Measurements from ENCODE around the gene TEX26. TPM values are rescaled to one million over a fixed set of nuclear protein-coding genes. Genes with fewer than 3 reads are reported as not detected.

The TEX26 gene
- polyA plus RNA-seq, 2 of the 4 experiments (the other 2 are of a cell fraction), result not detected

DNA sequence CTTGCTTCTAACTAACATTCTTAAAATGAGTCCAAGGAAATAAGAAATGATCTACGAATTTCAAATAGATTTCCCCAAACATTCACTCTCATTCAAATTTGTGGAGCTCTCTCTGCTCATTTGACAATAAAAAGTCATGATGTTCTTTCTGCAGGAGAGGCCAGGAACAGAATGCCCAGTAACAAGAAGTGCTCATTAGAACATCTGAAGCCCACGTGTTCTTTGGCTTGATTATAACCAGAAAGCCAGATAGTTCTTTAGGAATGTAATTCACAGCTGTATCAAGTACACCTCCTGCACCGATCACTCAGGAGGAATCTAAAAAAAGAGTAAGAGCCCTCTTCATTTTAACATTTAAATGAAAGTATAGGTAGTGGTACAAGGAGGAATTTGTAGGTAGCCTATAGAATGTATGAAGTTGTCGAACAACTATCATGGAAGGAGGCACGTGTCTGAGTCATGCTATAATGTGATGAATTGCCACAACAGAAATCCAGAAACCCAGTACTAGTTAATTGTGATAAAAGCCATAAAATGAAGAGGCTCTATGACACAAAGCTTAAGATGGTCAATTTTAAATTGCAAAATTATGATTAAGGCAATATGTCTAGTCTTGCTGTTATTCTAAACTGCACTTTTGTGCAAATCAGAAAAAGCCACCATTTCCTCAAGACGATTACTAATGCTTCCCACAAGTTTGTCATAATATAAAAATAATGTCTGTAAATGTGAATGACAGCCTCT lies 13.6 kb upstream of the TEX26 start:
- ChIA-PET POLR2A (no interaction called here), CTCF (no interaction called here)
- Histone ChIP-seq H3K9me3 (no peaks in the 10 kb centered on the region), H3K4me2 (no peak overlapping the region), H3K4me1 (no peaks in the 10 kb centered on the region), H3K4me3 (no peak overlapping the region), H3K27ac (no peak overlapping the region)
- ATAC-seq (no peak), FAIRE-seq (no peak), DNase-seq (ENCODE audit: low read depth in 1 of 2, low spot score in 1 of 2) (no peak)
- 30% methylated on average over 6 of the region's 6 CpGs for WGBS (ENCODE audit: missing lambda C conversion rate)
- TF ChIP-seq PHF8 (IDR thresholded peaks at IDR 0.05; ENCODE audit: borderline replicate concordance, low read depth) (no peak), ZSCAN20 (CRISPR knock-in tag; IDR thresholded peaks at IDR 0.05) (no peak), HDAC2 (IDR thresholded peaks at IDR 0.05) (no peak), FOSL2 (IDR thresholded peaks at IDR 0.05) (no peak), FOSL2 (CRISPR knock-in tag; IDR thresholded peaks at IDR 0.05) (no peak)
- TF ChIP-seq, protein P1, sequence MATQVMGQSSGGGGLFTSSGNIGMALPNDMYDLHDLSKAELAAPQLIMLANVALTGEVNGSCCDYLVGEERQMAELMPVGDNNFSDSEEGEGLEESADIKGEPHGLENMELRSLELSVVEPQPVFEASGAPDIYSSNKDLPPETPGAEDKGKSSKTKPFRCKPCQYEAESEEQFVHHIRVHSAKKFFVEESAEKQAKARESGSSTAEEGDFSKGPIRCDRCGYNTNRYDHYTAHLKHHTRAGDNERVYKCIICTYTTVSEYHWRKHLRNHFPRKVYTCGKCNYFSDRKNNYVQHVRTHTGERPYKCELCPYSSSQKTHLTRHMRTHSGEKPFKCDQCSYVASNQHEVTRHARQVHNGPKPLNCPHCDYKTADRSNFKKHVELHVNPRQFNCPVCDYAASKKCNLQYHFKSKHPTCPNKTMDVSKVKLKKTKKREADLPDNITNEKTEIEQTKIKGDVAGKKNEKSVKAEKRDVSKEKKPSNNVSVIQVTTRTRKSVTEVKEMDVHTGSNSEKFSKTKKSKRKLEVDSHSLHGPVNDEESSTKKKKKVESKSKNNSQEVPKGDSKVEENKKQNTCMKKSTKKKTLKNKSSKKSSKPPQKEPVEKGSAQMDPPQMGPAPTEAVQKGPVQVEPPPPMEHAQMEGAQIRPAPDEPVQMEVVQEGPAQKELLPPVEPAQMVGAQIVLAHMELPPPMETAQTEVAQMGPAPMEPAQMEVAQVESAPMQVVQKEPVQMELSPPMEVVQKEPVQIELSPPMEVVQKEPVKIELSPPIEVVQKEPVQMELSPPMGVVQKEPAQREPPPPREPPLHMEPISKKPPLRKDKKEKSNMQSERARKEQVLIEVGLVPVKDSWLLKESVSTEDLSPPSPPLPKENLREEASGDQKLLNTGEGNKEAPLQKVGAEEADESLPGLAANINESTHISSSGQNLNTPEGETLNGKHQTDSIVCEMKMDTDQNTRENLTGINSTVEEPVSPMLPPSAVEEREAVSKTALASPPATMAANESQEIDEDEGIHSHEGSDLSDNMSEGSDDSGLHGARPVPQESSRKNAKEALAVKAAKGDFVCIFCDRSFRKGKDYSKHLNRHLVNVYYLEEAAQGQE (IDR thresholded peaks at IDR 0.05), result no peak

DNA sequence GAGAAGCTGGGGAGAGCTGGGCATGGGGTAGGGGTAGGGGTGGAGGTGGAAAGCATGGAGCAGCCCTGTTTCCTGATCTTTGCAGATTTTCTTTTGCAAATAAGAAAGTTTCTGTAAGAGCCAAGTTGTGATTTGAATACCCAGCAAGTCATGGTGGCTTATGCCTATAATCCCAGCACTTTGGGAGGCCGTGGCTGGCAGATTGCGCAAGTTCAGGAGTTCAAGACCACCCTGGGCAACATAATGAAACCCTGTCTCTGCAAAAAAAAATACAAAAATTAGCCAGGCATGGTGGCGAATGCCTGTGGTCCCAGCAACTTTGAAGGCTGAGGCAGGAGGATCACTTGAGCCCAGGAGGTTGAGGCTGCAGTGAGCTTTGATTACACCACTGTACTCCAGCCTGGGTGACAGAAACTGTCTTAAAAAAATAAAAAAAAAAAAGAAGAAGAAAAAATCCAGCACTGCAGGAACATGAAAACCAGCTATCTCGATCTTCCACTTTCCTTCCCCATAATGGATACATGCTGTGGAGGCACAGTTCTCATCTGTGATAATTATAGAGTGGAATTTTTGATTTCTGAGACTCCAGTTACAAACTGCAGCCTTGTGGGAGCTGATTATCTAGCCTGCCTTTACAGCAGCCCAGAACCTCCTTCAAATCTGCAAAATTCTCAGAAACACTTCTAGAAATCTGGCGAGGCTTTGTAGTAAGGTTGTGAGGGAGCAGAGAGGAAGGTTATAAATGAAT lies 12.1 kb upstream of the TEX26 start:
- Histone ChIP-seq H3K4me3 (no peak overlapping the region), H3K4me2 (no peak overlapping the region), H3K4me1 (no peaks in the 10 kb centered on the region), H3K27ac (no peak overlapping the region), H3K9me3 (no peaks in the 10 kb centered on the region)
- CTCF ChIA-PET, result no interaction called here
- 45% methylated on average over 5 of the region's 5 CpGs for WGBS (ENCODE audit: missing lambda C conversion rate)
- FAIRE-seq (no peak), DNase-seq (ENCODE audit: low read depth in 1 of 2, low spot score in 1 of 2) (no peak), ATAC-seq (no peak)
- TF ChIP-seq, protein P2, sequence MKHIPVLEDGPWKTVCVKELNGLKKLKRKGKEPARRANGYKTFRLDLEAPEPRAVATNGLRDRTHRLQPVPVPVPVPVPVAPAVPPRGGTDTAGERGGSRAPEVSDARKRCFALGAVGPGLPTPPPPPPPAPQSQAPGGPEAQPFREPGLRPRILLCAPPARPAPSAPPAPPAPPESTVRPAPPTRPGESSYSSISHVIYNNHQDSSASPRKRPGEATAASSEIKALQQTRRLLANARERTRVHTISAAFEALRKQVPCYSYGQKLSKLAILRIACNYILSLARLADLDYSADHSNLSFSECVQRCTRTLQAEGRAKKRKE (CRISPR knock-in tag; IDR thresholded peaks at IDR 0.05; ENCODE audit: low read depth), result no peak
- TF ChIP-seq, protein P3, sequence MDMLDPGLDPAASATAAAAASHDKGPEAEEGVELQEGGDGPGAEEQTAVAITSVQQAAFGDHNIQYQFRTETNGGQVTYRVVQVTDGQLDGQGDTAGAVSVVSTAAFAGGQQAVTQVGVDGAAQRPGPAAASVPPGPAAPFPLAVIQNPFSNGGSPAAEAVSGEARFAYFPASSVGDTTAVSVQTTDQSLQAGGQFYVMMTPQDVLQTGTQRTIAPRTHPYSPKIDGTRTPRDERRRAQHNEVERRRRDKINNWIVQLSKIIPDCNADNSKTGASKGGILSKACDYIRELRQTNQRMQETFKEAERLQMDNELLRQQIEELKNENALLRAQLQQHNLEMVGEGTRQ (IDR thresholded peaks at IDR 0.05), result no peak
- TF ChIP-seq CHD2 (IDR thresholded peaks at IDR 0.05; ENCODE audit: low read length, partially characterized antibody) (no peak), ZSCAN20 (CRISPR knock-in tag; IDR thresholded peaks at IDR 0.05) (no peak), FOSL2 (IDR thresholded peaks at IDR 0.05) (no peak), FOSL2 (CRISPR knock-in tag; IDR thresholded peaks at IDR 0.05) (no peak), RAD21 (conservative IDR thresholded peaks at IDR 0.05 in 1 of 2, IDR thresholded peaks at IDR 0.05 in 1 of 2) (no peak), JUN (IDR thresholded peaks at IDR 0.05) (no peak), BHLHE40 (IDR thresholded peaks at IDR 0.05; ENCODE audit: low read depth, low read length) (no peak), KDM5A (IDR thresholded peaks at IDR 0.05) (no peak), NFE2L2 (conservative IDR thresholded peaks at IDR 0.05; ENCODE audit: low read length) (no peak), KDM1A (IDR thresholded peaks at IDR 0.05; ENCODE audit: low read depth) (no peak)
- TF ChIP-seq, protein P4, sequence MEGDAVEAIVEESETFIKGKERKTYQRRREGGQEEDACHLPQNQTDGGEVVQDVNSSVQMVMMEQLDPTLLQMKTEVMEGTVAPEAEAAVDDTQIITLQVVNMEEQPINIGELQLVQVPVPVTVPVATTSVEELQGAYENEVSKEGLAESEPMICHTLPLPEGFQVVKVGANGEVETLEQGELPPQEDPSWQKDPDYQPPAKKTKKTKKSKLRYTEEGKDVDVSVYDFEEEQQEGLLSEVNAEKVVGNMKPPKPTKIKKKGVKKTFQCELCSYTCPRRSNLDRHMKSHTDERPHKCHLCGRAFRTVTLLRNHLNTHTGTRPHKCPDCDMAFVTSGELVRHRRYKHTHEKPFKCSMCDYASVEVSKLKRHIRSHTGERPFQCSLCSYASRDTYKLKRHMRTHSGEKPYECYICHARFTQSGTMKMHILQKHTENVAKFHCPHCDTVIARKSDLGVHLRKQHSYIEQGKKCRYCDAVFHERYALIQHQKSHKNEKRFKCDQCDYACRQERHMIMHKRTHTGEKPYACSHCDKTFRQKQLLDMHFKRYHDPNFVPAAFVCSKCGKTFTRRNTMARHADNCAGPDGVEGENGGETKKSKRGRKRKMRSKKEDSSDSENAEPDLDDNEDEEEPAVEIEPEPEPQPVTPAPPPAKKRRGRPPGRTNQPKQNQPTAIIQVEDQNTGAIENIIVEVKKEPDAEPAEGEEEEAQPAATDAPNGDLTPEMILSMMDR (IDR thresholded peaks at IDR 0.05), result no peak
- POLR2A ChIA-PET, result no interaction called here

Measured in A549 (cell line).